Measurements from ENCODE around the gene LDLR.

DNA sequence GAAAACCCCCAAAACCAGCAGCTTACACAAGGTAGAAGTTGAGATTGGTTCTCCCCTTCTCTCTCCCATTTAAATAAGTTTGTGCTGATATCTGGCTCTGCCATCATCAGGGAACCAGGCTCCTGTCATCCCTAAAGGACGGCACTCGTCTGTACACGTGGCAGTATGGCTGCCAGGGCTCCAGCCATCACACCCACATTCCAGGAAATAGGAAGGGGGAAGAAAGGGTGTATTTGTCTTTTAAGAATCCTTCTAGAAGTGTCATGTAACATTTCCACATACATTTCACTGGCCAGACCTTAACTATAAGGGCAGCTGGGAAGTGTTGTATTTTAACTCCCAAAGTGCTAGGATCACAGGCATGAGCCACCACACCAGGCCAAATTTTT lies 56.3 kb downstream of the LDLR start:
- TF ChIP-seq, protein P1, sequence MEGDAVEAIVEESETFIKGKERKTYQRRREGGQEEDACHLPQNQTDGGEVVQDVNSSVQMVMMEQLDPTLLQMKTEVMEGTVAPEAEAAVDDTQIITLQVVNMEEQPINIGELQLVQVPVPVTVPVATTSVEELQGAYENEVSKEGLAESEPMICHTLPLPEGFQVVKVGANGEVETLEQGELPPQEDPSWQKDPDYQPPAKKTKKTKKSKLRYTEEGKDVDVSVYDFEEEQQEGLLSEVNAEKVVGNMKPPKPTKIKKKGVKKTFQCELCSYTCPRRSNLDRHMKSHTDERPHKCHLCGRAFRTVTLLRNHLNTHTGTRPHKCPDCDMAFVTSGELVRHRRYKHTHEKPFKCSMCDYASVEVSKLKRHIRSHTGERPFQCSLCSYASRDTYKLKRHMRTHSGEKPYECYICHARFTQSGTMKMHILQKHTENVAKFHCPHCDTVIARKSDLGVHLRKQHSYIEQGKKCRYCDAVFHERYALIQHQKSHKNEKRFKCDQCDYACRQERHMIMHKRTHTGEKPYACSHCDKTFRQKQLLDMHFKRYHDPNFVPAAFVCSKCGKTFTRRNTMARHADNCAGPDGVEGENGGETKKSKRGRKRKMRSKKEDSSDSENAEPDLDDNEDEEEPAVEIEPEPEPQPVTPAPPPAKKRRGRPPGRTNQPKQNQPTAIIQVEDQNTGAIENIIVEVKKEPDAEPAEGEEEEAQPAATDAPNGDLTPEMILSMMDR (IDR thresholded peaks at IDR 0.05) = no peak
- no peak for TF ChIP-seq POLR2A (IDR thresholded peaks at IDR 0.05)

Data from transverse colon (tissue), 3 donors.